Gastroesophageal sphincter (tissue), 3 donors: Measurements from ENCODE around the gene COMTD1.

Source experiments
- CTCF ChIP-seq, 4 experiments: fragments of 200-600 bp in 2 of 4; fragments of 450-650 bp in 2 of 4; sonication (generic) in 1 of 4; IDR thresholded peaks; one replicate each; pipeline ENCODE4 v1.5.1; 2017 to 2019; ENCODE audit warnings: antibody characterized with exemption in 4 of 4, mild to moderate bottlenecking in 2 of 4, moderate library complexity in 2 of 4
- EP300 ChIP-seq: sonication (generic); formaldehyde crosslinking; IDR thresholded peaks from one replicate; pipeline ENCODE4 v1.6.1; 2017; ENCODE audit warnings: antibody characterized with exemption, mild to moderate bottlenecking
- POLR2A ChIP-seq, 2 donors: fragments of 450-650 bp; IDR thresholded peaks; one replicate each; pipeline ENCODE4 v1.6.1; 2017; ENCODE audit warnings: antibody characterized with exemption in 2 of 2, mild to moderate bottlenecking in 2 of 2, moderate library complexity in 1 of 2
- POLR2AphosphoS5 ChIP-seq: sonication (generic); formaldehyde crosslinking; IDR thresholded peaks from one replicate; pipeline ENCODE4 v1.6.1; 2017; ENCODE audit warnings: antibody characterized with exemption

- TF ChIP-seq CTCF (IDR thresholded peaks at IDR 0.05) (no peak), POLR2A (IDR thresholded peaks at IDR 0.05) (no peak), EP300 (no peak), POLR2AphosphoS5 (no peak)
Observed at GRCh38 chr10:75226095-75226494, 9.7 kb downstream of the COMTD1 start.
